Stimulated activated CD4-positive, alpha-beta T cell treated with anti-CD3 and anti-CD28 coated beads, TNF-alpha, amount 100 ng/mL, for 24 hours (primary cell): Measurements from ENCODE around the gene BAD.

Experiments
- DNase-seq, 3 experiments: peaks; one replicate each; pipeline ENCODE4 v3.0.0-alpha.2; 2020; ENCODE audit warnings: low read depth in 3 of 3

Gene BAD

DNA sequence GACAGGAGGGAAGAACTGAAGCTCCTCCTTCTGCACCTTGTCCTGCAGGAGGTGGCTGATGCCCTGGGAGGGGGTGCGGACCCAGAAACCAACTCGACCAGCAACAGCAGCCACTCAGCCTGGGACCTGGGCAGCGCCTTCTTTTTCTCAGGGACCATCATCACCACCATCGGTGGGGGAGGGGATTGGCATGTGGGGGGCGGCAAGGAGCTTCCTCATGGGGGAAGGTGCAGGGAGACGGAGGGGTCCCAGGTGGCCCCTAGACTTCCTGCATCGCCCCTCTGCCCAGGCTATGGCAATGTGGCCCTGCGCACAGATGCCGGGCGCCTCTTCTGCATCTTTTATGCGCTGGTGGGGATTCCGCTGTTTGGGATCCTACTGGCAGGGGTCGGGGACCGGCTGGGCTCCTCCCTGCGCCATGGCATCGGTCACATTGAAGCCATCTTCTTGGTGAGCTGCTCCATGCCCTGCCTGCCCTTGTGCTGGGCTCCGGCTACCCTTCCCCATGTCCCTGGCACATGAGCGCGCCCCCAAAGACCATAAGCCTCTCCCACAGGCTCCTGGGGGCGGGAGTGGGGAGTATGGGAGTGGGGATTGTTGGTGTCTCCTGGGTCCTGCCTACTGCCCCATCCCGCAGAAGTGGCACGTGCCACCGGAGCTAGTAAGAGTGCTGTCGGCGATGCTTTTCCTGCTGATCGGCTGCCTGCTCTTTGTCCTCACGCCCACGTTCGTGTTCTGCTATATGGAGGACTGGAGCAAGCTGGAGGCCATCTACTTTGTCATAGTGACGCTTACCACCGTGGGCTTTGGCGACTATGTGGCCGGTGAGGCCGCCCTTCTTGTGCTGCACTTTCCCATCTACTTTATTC lies 12.6 kb upstream of the BAD start:
- DNase-seq: no peak

DNA sequence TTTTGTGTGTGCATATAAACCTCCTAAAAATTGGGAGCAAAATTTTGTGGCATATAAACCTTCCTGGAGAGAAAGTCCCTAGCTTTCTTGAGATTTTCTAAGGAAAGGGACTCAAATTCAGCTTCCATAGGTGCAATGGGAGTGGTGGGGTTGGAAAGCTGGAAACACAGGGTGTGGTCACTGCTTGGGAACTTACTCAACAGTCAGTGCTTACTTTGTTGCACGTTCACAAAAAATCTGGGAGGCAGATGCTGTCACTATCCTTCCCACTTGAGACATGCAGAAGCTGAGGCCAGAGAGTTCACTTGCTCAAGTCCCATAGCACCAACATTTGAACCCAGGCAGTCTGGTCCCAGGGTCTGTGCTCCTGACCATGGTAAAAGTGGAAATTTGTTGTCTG lies 11.8 kb upstream of the BAD start:
- DNase-seq: no peak

GRCh38 chr11:64295760-64296159 lies 11.3 kb upstream of the BAD start:
- no peak for DNase-seq

DNA sequence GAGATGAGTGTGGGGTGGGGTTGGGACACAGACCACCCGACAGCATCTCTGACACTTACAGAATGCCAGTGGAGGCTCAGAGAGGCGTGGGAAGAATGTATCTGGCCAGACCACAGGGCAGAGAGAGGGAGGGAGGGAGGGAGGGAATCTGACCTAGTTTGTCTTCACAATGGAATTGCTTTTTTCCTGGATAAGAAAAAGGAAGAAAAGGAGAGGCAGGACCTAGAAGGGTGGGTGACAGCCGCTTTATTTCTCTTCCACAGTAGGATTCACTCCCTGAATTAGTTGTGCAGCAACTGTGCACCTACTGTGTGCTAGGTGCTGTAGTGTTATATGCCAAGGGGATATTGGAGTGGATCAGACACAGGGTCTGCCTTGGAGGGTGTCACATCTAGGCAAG lies 10.3 kb upstream of the BAD start:
- DNase-seq: no peak

GRCh38 chr11:64292460-64293254 lies 8.2 kb upstream of the BAD start:
- no peak for DNase-seq

GRCh38 chr11:64291752-64292459 lies 7.4 kb upstream of the BAD start:
- DNase-seq: no peak

GRCh38 chr11:64291262-64291751 lies 6.8 kb upstream of the BAD start, which contains the start of gene KCNK4:
TSS of gene KCNK4 (plus strand) at chr11:64291302. CDS start at chr11:64293019, 1,717 bp downstream.
- no peak for DNase-seq

DNA sequence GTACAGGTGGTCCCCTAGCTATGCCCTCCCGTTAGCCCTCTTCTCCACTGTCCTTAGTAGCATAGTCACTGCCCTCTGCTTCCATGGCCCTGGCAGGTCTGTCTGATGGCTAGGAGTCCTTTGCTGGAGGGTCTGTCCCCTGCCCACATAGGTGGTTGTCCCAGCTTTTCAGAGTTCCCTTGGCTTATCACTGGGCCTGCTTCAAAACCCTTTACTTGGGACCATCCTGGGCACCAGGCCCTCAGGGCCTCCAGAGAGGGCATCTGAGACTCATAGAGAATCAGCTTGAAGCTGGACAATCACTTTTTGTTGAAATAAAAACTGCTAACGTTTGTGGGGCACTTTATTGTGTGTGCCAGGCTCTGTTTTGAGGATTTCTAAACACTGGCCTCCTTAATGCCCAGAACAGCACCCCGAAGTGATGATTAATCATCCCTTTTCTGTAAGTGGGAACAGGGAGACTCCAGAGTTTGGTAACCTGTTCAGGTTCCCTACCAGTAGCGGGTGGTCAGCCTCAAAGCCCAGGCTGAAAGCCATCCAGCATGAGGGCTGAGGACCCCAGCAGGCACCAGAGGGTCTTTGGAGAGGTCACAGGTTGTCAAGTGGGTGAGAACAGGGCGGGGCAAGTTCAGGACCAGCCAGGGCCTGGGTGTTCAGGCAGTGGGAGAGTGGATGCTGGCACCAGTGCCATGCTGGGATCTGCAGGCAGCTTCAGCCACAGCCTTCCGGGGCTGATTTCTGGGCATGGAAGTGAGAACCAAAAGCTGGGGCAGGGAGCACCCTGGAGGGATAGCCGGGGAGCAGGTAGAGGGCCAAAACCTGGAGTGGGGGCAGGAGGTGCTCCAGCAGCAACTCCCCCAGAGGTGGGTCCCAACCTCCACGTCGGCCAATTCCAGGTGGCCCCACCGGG lies 6.1 kb upstream of the BAD start:
- DNase-seq: no peak

GRCh38 chr11:64289002-64289564 lies 4.6 kb upstream of the BAD start:
- DNase-seq: no peak

DNA sequence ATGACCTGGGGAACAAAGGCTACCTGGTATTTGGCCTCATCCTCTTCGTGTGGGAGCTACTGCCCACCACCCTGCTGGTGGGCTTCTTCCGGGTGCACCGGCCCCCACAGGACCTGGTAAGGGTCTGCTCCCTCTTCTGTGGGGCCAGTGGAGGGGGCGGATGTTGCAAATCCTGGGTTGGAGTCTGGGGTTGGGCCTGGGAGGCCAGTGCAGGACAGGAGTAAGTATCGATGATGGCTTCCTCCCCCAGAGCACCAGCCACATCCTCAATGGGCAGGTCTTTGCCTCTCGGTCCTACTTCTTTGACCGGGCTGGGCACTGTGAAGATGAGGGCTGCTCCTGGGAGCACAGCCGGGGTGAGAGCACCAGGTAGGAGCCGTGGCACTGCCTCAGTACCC lies 3.9 kb upstream of the BAD start:
- no peak for DNase-seq

- no peak for DNase-seq
Observed at GRCh38 chr11:64287676-64288352, 3.3 kb upstream of the BAD start.

DNA sequence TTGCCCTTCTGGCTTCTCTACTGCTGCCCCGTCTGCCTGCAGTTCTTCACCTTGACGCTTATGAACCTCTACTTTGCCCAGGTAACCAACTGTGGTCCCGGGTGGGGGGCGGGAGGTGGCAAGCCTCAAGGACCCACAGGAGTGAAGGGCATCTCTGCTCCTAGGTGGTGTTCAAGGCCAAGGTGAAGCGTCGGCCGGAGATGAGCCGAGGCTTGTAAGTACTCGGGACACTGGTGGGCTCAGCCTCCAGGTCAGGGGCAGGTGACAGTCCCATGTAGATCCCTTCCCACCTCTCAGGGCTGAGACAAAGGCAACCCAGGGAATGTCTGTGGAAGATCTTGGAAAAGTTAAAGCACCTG lies 2.3 kb upstream of the BAD start:
- no peak for DNase-seq

- no peak for DNase-seq
Observed at GRCh38 chr11:64285885-64286800, 1.7 kb upstream of the BAD start.

GRCh38 chr11:64284962-64285884 lies 758 bp upstream of the BAD start, which contains the start of gene GPR137:
TSS of gene GPR137 (plus strand) at chr11:64285848. CDS start at chr11:64286525, 677 bp downstream.
- peak; percentile 78 to 88 (median 84) for DNase-seq

DNA sequence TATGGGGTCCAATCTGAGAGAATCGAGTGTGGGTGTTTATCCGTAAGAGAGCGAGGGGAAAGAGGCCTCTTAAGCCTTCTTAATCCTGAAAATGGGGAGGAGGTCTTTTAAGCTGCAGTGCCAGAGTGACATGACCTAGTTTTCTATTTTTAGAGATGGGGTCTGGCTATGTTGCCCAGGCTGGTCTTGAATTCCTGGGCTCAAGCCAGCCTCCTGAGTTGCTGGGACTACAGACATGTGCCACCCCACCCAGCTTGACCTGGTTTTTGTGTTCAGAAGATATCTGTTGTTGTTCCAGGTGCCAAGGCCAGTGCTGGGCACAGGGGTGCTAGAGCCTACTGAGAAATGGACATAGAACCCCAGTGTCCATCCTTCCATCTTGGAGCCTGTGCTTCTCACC lies 1.4 kb downstream of the BAD start:
- no peak for DNase-seq

- DNase-seq: no peak
Observed at GRCh38 chr11:64281957-64282770, 2.3 kb downstream of the BAD start.

GRCh38 chr11:64278576-64279190 lies 5.8 kb downstream of the BAD start:
- DNase-seq: no peak
